GM18873 (cell line): ENCODE data around the gene TTYH2.

ENCODE experiments used
- ATAC-seq: cut with Tn5 transposase; IDR thresholded peaks from one replicate; pipeline ENCODE4 v1.9.1; 2021; ENCODE audit warnings: mild to moderate bottlenecking, moderate library complexity, moderate number of reproducible peaks; ENCODE audit not compliant: unreplicated experiment, low FRiP score

The TTYH2 gene

DNA sequence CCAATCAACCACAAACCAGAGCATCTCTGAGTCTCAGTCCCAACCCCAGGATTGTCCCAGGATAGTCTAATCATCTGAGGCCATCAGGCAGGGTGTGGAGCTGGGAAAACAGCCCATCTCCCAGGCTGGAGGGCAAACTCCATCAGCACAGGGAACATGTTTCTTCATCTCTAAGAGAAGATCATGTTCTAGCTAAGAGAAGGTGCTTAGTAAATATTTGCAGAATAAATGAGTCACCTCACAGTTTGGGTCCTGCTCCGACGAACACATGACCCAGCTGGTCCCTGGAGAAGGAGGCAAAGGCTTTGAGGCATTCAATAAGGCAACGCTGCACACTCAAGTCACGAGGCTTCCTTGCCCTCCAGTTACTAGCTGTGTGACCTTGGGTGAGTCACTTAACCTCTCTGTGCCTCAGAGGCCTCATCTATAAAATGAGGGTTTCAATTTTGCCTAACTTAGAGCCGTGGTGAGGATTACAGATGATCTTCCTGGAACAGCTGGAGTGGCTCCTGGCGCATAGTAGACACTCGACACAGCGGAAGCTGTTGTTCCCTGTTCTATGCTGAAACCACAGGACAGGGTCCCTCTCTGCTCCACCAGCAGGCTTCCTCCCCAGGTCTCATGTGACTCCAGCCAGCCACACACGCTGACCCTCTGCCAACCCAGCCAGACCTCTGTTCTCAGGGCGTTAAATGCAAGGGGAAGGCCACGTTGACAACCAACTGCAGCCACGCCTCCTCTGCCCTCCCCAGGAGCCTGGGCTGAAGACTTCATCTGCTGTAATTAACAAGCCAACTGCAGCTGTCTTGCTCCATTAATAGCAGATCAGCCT is 20.2 kb upstream of the TTYH2 start:
- no peak for ATAC-seq

DNA sequence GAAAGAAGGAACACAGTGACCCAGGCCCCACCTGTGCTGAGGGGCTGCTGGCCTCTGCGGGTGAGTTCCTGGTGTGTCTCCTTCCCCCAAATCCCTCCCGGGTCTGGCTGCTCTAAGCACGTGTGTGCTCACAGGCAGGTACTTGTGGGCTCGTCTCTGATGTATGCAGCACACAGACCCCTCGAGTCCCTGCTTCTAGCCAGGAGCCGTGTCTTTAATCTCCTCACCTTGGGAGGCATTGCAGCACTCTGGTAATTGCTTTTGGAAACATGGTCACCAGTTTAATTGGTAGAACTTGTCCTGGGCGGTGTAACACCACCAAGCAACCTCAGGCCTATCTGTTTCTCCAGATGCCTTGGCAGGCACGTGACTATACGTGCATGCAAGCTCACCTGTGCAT is 18.7 kb upstream of the TTYH2 start:
- no peak for ATAC-seq

DNA sequence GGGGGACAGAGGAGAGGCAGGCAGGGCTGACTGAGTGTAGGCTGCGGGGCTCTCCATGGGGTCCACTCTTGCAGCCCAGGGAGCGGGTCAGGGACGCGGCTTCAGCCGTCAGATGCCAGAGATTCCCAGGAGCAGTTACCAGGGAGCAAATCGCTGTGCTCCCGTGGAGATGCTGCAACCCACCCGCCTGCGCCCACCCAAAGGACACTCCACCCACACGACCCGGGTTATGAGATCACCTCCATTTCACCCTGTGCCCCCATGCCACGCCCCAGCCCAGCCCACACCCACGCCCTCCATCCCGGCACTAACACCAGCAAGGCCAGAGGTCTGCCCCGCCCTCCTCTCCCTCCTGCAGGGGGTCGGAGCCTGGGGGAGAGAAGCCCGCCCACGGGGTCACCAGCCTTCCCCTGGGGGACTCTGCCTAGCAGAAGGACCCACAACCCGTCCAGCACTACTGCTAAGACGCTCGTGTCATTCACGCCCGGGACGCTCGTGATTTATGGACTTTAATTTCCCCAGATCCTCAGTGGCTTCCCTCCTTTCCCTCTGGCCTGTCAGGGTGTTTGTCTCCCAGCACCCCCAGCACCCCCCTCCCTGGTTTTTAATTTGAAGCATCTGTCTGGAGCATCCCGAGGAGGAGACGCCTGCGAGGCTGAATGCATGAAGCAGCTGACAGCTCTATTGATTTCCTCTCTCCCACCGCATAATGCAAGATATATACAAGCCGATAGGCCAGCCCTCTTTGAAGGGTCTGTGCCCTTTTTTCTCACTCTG is 16.6 kb upstream of the TTYH2 start:
- ATAC-seq = no peak

DNA sequence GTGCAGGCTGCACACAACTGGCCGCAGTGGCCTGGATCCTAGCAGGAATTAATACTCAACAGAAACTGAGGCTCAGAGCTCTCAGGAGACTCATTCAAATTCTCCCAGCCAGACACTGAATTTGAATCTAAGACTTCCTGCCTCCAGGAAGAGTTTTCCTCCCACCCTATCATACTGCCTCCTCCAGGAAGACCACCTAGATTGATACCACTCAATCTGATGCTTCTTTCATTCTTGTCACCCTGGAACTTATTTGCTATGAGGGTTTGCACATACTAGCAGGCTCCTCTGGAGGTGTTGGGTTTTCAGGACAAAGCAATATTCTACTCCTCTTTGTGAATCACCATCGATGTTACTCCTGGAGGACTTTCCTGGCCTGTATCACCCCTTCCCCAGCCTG is 15.6 kb upstream of the TTYH2 start:
- no peak for ATAC-seq

DNA sequence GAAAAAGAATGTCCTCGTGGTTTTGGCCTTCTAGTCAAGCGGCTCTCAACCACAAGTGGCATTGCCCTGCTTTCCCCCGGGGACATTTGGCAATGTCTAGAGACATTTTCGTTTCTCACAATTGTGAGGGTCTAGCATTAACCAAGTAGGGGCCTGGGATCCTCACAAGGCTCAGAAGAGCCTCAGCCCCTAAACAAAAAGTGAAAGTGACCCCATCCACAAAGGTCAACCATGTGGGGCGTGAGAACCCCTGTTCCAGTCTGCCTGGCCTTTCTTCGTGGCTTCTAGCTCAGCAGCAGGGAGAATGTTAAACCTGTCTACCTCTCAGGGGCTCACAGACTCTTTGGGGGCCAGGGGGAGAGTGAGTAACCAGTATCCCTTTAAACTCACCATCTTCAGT is 14.7 kb upstream of the TTYH2 start:
- no peak for ATAC-seq

DNA sequence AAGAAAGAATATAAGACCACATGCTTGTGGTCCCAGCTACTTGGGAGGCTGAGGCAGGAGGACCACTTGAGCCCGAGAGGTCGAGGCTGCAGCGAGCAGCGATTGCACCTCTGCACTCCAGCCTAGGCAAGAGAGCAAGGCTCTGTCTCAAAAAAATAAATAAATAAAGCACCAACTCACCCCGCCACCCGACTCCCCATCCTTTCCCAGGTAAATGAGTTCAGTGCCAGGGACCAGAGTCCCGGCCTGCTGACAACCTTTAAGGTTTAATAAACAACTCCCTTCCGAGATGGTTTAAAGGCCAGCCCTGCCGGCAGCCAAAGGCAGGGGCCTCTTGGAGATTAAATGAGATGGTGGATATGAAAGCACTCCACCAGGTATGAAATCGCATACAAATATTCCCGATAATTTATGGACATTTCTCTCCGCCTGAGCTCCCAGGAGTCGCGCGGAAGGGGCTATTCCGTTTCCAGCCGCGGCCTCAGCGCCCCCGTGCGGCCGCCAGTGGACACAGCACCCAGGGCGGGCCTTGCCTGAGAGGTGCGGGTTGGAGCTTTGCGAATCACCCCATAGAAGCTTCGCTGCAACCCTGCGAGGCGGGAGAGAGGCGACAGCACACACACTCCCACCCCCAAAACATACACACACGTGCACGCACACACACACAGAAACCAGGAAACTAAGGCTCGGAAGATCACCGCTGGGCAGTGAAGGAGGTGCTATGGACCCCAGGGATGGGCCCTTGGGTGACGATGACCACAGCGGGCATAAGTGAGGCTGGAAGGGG is 13.9 kb upstream of the TTYH2 start:
- ATAC-seq = no peak

DNA sequence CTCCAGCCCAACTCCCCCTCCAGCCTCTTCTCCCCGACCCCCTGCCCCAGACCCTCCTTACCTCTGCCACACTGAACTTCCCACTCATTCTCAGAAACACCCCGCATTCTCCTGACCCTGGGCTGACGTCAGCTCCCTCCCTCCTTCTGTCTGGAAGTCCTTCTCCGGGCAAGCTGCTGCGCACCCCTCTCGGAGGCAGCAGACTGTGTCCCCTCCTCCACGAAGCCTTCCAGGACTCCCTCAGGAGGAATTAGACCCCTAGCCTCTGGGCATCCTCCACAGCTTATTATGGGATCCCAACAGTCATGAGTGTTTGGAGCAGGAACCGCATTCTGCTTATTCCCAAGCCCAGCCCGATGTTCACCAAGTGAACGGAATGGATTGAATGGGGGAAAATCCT is 13.3 kb upstream of the TTYH2 start:
- no peak for ATAC-seq

DNA sequence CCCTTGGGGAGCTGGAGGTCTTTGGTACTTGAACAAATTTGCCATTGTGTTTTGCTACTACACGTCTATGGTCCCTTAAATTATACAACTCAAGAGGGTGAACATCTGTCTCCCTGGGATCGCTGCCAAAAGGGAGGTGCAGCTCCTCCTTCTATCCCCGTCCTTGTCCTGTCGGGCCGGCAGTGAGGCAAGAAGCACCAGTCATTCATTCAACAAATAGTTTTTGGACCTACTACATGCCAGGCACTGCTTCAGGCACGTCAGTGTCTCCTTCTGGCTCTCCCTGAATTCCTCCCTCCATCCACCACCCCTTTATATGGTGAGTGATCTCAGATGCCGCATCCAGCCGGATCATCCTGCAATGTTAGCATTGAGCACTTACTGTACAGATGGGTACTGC is 12.1 kb upstream of the TTYH2 start:
- no peak for ATAC-seq

DNA sequence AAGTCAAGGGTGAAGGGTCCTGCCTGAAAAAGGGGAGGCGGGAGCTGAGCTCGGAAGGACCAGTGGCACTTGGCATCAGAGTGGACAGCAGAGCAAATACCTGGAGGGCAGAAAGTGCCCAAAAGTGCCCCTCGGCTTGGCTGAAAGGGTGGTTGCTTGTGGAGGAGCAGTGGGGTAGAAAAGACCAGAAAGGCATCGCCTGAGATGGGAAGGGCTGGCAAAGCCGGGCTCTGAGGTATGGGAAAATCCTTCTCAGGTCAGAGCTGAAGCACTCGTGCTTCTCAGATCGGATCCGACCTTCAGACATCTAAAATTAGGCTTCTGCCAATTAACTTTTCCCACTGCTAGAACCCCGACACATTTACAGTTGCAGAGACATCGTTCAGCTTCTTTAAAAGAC is 11.4 kb upstream of the TTYH2 start:
- ATAC-seq = no peak

DNA sequence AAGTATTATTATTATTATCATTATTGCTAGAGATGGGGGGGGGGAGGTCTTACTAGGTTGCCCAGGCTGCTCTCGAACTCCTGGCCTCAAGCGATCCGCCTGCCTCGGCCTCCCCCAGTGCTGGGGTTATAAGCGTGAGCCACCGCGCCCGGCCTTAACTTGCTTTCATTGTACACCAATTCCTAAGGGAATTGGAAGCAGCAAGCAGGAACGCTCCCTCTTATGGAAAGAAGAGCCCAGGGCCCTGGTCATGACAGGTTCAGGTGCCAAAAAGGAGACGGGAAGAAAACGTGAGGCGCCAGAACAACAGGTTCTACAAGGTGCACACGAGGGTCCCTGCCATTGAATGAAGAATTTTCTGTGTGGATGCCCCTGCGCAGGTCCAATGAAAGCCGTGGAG is 10.4 kb upstream of the TTYH2 start:
- ATAC-seq = no peak

DNA sequence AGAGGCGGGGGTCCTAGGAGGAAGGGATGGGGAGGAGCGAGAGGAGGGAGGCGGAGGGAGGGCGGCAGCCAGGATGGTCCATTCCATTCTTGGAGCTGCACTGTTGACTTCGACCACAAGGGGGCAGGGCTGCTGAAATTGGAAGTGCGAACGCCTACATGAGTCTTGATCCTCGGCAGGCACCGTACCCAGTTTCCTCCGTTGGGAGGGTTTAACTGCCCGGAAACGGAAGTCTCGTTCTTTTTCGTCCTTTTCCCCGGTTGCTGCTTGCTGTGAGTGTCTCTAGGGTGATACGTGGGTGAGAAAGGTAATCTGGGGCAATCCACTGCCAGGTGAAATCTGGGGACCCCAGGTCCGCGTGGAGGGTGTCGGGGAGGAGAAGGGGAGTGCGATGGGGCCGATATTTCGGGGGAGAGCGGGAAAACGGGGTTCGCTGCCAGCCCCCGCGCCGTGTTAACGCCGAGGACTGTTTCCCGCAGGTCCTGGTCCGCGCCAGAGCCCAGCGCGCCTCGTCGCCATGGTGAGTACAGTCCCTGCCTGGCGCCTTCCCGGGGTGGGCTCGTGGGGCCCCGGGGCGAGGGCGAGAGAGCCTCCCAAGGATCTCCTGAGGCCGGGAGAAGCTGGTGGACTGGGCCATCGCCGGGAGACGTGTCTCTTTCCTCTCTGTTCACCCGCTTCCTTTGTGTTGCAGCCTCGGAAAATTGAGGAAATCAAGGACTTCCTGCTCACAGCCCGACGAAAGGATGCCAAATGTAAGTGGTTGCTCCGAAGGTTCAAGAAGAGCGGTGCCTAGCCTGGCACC is 9.7 kb upstream of the TTYH2 start, which contains the start of gene RPL38:
Gene RPL38, plus strand, starts transcription at position 240 of the 802 bp plus-strand sequence. Its CDS starts 278 bp downstream, at position 518.
- peak; percentile 48 for ATAC-seq

DNA sequence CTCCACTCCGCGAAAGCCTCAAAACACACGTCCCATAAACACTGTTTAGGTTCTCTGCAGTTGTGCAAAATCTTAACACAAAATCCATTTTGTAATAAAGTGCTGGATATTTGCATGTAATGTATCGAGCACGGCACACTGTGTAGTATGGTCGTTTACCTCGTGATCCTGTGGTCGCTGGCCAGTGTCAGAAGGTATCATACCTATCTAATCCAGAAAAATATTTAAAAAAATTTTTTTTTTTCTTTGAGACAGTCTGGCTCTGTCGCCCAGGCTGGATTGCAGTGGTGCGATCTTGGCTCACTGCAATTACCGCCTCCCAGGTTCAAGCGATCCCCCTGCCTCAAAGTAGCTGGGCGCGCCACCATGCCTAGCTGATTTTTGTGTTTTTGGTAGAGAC is 8.9 kb upstream of the TTYH2 start:
- no peak for ATAC-seq

DNA sequence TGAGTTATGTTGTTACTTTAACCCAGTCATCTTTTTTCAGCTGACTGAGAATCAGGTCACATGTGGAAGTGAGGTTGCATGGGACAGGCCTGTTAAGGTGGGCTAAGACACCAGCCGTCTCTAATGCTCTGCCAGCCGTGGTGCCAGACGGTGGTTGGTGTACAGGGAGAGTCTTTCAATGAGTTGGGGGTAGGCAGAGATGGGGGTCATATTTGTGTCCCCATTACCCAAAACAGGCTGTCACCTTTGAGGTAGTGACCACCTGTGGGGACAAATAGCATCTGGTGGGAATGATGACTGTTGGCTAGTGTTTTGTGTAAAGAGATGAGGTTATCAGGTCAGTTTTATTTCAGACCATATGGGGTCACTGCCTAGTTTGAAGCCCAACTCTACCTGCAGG is 8.1 kb upstream of the TTYH2 start:
- ATAC-seq = no peak

DNA sequence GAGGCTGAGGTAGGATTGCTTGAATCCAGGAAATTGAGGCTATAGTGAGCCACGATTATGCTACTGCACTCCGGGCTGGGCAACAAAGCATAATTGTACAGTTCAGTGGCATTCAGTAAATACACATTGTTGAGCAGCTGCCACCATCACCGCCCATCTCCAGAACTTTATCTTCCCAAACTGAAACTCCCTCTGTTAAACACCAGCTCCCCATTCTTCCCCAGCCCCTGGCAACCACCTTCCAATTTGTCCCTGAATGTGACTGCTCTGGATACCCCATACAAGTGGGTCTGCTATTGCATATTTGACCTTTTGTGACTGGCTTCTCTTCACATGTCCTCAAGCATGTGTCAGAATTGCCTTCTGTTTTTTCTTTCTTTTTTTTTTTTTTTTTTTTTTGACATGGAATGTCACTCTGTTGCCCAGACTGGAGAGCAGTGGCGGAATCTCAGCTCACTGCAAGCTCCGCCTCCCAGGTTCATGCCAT is 7.0 kb upstream of the TTYH2 start:
- ATAC-seq = no peak

DNA sequence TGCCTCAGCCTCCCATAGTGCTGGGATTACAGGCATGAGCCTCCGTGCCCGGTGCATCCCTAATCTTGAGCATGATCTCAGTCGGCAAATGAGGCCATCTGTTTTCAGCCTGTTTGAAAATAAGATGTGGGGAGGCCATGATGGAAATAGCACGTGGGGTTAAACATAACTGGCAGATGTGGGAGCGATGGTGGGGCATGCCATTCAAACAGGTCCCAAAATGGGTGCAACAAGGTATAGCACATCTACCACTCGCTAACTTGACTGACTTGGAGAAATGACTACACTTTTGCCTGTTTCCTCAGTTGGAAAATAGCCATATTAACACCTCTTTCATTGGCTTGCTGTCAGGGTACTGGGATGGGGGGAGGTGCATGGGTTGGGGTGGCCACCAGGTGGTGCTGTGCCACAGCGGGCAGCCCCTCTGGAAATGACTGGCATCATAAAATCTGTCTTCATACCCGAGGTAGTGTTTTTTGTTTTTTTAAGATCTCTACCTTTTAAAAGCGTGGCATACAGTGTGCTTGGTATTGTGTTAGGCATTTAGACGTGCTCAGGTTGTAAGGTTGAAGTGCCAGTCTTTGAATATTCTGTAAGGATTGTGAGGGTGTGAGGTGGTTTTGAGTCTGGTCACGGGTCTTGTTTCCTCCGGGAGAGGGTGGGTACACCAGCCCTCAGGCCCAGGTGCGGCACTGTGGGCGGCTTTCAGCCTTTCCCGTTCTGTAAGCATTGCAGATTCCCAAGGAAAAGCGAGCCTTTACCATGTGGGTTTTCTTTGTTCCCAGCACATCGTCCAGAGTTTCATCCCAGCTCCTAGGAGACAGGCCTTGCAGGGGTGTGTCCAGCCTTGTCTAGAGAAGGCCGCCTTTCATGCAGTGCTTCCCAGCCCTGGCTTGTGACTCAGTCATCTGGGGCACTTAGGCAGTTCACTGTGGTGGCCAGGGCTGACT is 2.9 kb upstream of the TTYH2 start:
- ATAC-seq = no peak

DNA sequence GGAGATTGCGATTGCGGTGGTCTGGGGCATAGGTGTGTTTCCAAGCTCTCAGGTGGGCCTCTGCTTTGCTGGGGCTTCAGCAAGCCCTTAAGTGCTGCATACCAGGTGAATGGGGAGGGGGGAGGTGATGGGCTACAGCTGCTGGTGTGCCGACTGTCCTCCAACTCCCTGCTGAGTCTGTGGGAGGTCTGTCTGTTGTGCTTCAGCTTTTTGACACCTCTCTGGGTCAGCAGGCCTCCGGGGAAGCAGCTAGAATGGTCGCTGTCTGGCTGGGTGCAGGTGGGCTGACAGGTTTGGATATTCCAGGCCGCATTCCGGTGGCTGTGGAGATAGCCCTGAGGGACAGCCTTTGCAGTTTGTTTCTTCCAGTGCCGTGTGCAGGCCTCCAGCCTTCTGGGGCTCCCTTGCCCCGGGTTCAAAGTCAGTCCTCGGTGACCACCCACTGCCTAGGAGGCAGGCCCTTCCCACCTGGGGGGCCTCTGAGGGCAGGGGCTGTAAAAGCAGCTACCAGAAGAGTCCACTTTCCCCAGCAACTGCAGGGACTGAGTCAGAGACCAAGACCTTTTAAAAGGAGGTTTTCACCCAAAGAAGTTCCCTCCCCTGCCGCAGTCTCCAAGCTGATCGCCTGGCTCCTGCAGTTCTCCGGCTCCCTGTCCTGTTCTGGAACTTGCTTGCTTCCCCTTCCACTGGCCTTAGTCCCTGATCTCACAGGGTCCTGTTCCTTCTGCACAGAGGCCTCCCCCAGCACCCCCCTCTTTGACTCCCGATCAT is 2.0 kb upstream of the TTYH2 start:
- no peak for ATAC-seq

DNA sequence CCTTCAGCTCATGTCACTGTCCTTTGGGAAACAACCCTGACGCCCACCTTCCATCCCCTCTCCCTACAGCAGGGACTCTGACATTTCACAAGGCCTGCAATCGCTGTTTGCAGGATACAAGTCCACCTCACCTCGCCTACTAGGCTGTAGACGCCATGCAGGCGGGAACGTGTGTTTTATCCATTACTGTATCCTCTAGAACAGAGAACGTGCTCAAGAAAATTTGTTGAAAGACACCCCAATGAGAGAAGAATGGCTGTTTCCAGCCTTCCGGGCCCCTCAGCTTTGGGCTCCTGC is 1.5 kb upstream of the TTYH2 start:
- ATAC-seq = no peak

DNA sequence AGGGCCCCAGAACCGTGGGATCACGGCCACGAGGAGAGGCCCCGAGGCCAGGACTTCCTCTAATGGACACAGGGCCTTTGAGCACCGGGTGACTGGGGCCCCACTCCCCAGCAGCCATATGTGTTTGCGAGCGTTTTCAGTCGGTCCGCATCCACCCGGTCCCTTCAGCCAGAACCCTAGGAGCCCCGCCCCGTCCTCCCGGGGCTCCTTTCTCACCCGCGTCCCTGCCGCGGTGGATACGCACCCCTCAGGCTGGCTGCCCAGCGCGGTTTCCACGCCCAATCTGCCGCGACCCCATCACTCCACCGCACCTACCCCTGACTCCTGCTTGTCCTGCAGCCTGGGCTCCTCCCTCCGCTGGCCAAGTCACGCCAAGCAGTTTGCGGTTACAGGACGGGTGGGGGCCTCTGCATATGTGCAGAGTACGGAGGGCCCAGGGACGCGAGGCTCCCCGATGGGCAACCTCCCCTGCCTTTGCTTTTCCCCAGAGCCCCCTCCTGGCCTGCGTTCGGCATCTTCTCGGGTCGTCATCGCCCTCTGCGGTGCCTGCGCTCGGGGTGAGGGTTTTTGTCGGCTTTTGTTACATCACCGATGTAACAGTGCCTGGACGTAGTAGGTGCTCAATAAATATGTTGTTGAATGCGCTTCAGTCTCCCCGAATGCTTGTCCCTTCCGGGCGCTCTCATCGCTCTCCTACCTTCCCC is 1.0 kb upstream of the TTYH2 start:
- ATAC-seq = no peak
